NCI-H2081 treated with DMSO at 0.1 percent for 48 hours (cell line): ENCODE measurements around the gene SP6.

Experiments
- DNase-seq: peaks from one replicate; lab custom pipeline; 2025; lab: John Stamatoyannopoulos, UW

SP6 gene

DNA sequence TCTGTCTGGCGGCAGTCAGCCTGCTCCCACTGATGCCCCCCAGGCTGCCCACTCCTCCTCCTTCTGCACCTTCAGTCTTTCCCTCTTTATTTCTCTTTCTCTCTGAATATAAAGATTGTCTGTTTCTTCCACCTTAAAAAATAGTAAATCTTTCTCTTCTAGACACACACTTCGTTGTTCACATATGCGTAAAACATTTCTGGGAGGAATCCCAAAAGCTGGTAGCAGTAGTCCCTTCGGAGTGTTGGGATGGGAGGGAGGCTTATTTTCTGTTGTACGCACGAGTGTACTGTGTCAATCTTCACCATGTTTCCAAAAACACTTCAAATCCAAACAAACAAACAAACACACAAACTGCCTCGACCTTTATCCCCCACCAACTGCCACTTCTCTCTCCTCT, 39.3 kb downstream of the SP6 start:
- no peak for DNase-seq

DNA sequence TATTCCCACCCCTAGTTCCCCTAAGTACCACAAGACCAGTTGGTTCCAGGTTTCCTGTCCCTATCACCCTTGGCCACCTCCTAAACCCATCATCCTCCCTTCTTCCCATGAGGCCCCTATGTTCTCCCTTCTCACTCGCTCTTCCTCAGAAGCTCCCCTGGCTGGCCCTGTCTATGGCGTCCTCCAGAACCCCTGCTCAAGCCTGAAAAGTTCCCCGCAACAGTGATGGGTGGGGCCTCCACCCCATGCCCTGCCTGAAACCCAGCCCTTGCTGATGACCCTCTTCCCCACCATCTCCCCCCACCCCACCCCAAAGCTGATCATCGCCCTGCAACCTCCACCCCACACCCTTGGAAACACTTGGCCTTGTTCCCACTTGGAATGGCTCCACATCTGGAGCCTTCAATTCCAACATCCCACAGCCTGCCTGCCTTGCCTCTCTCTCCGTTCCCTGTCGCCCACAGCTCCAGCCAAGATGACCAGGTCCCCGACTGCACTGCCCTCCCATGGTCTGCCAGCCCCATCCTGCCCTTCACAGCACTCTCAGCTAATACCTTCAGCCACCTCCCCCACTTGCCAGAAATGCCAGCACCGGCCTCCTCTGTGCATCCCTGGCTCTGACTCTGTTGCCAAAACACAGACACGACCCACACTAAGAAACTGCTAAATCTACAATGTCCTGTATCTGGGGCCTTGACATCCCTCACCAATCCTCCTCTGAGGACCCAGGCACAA, 39.9 kb downstream of the SP6 start:
- DNase-seq = no peak

DNA sequence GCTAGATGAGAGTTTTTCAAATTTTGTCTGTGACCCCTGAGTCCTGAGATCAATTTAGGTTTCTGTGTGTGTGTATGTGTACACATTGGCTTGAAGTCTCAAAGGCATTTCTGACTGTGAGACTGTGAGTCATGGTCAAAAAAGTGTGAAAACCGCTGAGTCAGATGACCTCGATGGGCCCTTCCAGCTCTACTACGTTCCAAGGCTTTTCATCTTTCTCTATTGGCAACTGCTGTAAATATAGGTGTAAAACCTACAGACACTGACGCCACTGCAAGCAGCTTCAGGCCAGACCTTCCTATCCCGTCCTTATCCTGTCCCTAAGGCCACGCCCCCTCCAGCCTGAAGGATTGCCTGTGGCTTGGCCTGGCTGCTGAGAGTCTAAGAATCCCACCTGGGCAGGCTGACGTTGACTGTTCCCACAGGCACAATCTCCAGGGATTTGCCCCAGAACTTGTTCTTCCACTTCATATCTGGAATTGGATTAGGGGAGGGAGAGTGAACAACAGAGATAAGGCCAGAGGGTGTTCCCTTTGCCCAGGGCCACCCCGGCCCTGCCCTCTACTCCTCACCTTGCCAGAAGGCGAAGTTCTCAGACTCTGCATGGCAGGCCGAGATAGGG, 40.7 kb downstream of the SP6 start:
- DNase-seq = no peak

DNA sequence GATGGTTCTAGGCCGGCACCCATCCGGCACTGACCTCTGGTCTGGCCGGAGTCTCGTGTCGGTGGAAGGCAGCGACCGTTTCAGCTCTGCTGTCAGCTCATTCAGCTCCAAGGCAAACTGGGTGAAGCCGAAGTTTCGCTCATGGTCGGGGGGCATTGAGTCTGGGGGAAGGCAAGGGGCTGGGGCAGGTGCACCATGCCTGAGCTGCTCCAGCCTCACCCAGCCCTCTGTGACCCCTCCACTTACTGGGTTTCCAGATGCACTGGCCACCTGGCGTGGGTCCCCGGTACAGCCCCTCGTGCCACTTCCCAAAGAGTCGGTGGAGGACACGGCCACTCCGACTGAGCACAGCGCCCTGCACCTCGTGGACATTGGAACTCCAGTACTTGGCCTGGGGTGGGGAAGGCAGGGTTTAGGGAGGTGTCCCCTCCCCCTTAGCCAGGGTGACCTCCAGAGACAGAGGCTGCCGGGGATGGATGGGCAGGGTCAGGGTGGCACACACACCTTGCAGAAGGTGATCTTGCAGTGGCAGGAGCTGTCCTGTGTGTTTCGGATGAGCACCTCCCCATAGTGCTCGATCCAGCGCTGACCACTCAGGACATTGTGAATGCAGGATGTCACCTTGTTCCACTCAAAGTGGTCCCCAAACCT, 42.0 kb downstream of the SP6 start:
- no peak for DNase-seq

DNA sequence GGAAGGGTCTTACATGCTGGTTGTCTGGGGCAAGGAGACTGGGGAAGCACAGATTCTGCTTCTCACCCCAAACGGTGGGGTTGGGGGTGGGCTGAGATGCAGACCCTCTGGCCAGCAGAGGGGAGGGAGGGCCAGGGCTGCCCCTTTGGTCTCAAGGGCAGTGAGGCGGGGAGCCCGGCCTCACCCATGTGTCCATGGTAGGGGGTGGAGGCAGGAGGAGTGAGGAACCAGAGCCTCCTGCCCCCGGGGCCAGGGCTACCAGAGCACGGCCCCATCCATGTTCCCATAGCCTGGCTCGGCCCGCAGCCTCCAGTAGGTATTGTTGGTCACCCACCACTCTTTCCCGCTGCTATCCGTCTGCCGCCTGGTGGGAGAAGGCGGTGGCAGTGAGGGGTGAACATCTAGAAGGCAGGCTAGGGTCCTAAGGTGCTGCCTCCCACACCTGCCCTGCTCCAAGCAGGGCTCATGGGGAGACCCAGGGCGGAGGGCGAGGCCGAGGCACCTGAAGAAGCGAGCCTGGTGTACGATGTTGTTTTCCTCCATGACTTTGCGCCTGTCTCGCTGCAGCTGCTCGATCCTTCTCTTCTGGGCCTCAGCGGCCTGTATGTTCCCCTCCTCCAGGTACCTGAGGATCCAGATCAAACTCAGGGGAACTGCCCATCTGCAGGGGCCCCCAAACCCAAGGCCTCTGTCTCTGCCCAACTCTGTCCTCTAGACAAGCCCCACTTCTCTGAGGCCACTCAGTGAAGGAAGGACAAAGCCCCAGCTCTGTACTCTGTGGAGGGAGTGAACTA, 42.7 kb downstream of the SP6 start:
- no peak for DNase-seq

DNA sequence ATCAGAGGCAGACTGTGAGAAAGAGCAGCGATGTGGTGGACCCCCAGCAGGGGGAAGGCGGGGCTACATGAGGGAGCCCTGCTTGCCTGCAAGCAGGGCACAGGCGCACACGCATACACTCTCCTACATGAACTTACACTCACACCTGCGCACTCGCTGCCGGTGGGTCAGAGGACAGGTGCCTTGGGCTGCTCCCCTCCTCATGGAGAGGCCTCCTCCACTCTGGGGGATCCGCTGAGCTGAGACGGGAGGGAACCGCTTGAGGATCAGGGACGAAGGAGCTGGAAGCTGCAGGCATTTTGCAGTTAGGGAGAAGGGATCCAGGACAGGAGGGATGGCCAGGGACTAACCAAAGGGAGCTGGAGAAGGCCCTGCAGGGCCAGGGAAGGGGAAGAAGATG, 43.5 kb downstream of the SP6 start:
- no peak for DNase-seq

DNA sequence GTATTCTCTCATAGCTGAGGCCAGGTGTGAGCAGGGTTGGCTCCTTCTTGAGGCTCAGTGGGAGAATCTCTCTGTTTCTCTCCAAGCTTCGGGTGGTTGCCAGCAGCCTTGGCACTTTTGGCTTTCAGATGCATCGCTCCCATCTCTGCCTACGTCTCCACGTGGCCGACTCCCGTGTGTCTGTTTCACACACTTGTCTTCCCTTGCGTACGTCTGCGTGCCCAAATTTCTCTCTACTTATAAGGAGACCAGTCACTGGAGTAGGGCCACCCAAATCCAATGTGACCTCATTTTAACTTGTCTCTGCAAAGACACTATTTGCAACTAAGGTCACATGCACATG, 44.1 kb downstream of the SP6 start:
- DNase-seq = no peak

DNA sequence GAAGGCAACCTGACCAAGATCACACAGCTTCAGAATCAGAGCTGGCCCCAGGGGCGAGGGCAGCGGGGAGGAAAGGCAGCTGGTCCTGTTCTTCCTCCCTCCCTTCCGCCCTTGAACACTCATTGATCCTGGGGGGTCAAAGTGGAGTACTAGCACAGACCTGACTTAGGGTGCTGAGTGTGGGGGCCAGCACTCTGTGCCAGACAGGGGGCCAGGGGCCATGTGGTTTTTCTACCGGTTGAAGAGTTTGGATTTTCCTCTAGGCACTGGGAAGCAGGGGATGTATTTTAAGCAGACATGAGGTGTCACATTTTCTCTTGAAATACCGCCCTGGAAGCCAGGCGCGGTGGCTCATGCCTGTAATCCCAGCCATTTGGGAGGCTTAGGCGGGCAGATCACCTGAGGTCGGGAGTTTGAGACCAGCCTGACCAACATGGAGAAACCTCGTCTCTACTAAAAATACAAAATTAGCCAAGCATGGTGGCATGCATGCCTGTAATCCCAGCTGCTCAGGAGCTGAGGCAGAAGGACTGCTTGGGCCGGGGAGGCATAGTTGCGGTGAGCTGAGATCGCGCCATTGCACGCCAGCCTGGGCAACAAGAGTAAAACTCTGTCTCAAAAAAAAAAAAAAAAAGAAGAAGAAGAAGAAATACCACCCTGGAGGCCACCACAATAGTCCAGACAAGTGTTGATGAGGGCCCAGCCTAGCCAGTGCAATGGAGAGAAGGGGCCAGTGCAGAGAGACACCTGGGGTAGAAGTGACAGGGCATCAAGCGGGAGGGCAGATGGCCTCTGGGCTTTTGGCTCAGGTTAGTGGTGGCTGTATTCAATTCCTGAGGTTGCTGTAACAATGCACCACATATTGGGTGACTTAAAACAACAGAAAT, 44.7 kb downstream of the SP6 start:
- DNase-seq = no peak

DNA sequence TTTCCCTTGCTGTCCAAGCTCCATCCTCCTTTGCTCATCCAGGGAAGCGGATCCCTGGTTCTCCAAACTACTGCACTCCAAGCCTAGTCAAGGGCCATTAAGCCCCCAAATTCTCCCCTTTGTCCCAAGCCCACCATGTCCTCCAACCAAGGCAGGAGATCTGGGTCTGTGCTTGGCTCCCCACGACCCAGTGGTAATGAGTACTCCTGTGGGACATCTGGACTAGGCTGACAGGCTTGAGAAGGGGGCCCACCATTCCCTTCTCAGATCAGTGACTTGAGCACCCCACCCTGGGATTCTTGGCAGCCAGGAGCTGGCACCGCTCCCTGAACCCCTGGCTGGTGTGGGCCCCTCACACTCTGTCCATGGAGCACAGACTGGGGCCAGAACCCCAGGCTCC, 46.5 kb downstream of the SP6 start:
- no peak for DNase-seq

DNA sequence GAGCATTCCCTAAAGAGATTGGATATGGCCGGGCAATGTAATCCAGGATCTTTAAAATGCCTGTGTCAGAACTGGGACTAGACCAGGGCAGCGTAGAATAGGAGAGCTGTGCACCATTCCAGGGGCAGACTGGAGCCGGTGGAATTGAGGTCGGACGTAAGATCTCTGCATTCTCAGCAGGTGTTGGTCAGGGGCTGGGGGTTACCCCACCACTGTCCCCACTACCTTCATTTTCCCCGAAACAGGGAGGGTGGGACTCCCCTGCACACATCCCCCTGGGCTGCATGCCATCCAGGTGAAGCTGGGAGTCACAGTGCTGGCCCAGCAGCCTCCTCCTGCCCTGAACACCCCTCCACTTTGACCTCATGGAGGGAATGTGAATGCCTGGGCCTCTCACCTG, 47.2 kb downstream of the SP6 start:
- no peak for DNase-seq

DNA sequence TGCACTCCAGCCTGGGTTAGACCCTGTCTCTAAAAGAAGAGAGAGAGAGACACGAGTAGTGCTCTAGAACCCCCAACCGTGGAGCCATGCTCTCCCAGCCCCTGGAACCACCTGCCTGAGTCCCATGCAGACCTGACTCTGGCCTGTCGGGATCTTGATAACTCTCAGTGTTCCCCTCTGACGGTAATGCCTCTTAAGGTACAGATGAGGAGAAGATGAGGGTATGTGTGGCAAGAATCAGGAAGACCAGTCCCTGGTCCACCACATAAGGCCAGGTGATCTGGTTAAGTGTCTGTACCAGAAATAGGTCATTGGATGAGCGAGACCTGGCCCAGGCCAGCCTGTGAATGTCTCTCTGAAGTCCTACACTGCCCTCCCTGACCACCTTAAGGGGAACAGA, 47.8 kb downstream of the SP6 start:
- no peak for DNase-seq

DNA sequence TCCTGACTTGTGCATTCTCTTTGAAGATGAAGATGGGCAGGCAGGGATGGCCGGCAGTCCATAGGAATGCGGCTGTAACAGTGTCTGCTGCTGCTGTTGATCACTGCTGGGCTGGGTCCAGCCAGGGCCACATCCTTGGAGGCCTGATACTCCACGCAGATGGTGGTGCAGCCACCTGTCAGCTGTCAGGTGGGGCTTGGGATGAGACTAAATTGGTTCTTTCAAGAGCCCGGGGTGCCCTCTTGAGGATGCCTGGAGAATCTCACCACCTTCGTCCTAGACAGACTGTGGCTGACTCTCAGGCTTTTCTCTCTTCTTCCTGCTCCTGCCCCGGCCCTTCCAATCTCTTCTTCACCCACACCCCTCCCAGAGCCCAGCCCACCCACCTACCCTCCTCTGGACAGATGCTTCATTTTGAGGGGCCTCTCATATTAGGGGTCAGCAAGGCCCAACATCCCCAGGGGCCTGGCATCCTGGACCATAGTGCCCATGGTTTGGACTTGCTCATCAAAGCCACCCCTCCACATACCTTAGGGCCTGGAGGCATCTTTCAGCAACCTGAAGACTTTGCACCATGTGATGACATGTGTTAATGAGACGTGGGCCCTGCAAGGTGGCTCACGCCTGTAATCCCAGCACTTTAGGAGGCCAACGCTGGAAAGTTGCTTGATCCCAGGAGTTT, 48.5 kb downstream of the SP6 start:
- peak; percentile 42 for DNase-seq

DNA sequence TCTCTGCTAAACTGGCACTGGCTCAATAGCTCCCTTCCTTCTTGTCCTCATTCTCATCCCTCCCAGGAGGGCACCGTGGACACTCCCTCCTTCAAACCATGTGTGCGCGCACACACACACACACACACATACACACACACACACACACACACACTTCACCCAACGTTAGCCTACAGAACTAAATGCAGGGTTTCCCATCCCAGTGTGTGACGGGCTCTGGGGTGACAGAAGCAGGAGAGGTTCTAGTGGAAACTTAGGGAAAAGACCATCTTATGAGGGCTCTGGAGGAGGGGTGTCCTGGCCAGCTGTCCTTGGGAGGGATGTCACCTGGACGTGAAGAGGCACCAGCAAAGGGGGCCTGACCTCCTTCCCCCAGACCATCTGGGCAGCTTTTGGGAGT, 49.1 kb downstream of the SP6 start:
- DNase-seq = no peak

DNA sequence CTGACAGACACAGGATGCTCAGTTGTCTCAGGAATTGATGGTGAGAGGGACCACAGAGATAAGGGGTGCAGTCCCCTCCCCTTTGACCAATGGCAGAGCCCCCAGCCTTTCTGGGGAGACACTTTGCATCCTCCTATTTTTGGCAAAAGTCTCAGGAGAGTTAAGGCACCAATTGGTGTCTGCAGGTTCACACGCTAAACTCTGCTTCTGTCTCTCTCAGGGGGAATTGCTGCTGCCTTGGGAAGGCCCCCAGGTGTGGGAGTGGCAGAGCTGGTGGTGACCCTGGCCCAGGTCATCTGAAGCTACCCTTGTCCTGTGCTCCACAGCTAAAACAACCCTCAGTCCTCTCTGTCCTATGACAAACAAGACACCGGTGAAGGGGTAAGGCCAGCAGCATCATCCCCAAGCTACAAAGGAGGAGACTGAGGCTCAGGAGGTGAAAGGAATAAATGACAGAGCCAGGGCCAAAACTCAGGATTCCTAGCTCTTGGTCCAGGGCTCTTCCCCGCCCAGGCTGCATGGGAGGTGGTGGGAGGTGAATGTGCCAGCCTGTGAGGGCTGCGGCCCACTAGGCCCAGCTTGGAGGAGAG, 49.7 kb downstream of the SP6 start:
- DNase-seq = no peak

DNA sequence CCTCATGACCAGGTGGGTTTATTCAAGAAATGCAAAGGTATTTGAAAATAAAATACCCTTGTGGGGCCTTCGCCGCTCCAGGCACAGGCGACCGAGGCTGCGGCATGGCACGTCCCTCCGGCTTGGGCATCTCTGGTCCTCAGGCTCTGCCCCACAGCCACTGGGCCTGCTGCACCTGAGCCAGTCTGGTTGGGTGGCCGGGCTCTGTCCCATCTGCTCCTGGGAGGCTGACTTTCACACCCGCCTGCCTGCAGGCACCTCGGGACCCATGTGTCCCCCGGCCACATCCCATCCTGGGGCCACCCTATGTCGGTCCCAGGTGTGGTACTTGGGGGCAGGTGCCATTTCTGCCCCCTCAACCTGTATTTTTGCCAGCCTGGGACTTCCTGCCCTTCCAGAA, 50.3 kb downstream of the SP6 start:
- no peak for DNase-seq

DNA sequence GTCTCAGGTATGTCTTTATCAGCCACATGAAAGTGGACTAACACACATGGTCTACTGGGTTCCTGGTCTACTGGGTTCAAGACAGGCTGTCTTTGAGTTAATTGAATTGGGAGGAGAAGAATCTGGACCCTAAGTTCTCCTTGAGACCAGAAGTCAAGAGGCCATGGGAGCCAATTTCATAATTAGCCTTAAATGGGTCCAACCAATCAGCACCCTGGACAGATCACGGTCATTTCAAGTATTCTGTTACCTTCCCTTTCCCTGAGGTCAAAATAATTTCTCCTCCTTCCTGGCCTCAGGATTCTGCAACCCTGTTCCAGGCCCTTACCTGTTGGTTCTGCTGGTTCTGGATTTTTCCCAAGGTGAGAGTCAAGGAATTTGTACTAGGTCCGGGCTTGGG, 53.2 kb downstream of the SP6 start:
- no peak for DNase-seq
